Measurements from ENCODE around the gene CCHCR1. TPM values are rescaled to one million over a fixed set of nuclear protein-coding genes. Genes with fewer than 3 reads are reported as not detected.

The CCHCR1 gene
- total RNA-seq, 2 experiments from 2014 or later = 17.5 to 18.2 TPM

- no peak overlapping the region for H3K4me3 Mint-ChIP-seq
- no peaks in the 10 kb centered on the region for H3K9me3 ChIP-seq (ENCODE audit: control insufficient read depth in 1 of 2, insufficient read depth in 1 of 2, low read length in 2 of 2)
- no peak overlapping the region for H3K27ac ChIP-seq (ENCODE audit: low read depth in 1 of 2, low read length in 2 of 2)
- no peaks in the 10 kb centered on the region for H3K27me3 Mint-ChIP-seq
- no peaks in the 10 kb centered on the region for H3K4me1 Mint-ChIP-seq (ENCODE audit: low read depth)
- intact Hi-C loops (cut with DNase I, micrococcal nuclease) = no loop called here
- no peak for ATAC-seq (ENCODE audit: poor library complexity)
- POLR2A ChIA-PET = no interaction called here
- no peaks in the 10 kb centered on the region for H3K36me3 ChIP-seq (ENCODE audit: insufficient read depth, low read length)
- no peak for DNase-seq
- H3K4me1 ChIP-seq (ENCODE audit: insufficient read depth, low read length) = no peaks in the 10 kb centered on the region
- CTCF ChIA-PET = no interaction called here
- TF ChIP-seq CTCF (IDR thresholded peaks at IDR 0.05) = no peak
- H3K27ac Mint-ChIP-seq = no peak overlapping the region
- no peaks in the 10 kb centered on the region for H3K9me3 Mint-ChIP-seq
- H3K27me3 ChIP-seq (ENCODE audit: control insufficient read depth in 1 of 2, insufficient read depth in 2 of 2, low read length in 2 of 2) = no peaks in the 10 kb centered on the region
- H3K36me3 Mint-ChIP-seq (ENCODE audit: low read depth) = no peaks in the 10 kb centered on the region
- H3K4me3 ChIP-seq (ENCODE audit: low read length) = no peak overlapping the region
Observed at GRCh38 chr6:31121131-31121790, 36.3 kb downstream of the CCHCR1 start.

- no peak for DNase-seq
- Mint-ChIP-seq H3K4me1 (ENCODE audit: low read depth) (peaks cover 2% of the 10 kb centered on the region), H3K27ac (no peak within 1 kb of the TSS), H3K4me3 (no peak within 1 kb of the TSS), H3K36me3 (ENCODE audit: low read depth) (no peaks in the 10 kb centered on the region), H3K27me3 (peaks cover 2% of the 10 kb centered on the region), H3K9me3 (no peaks in the 10 kb centered on the region)
- Histone ChIP-seq H3K4me1 (ENCODE audit: insufficient read depth, low read length) (no peaks in the 10 kb centered on the region), H3K36me3 (ENCODE audit: insufficient read depth, low read length) (no peaks in the 10 kb centered on the region), H3K27ac (ENCODE audit: low read depth in 1 of 2, low read length in 2 of 2) (no peak within 1 kb of the TSS), H3K9me3 (ENCODE audit: control insufficient read depth in 1 of 2, insufficient read depth in 1 of 2, low read length in 2 of 2) (no peaks in the 10 kb centered on the region), H3K27me3 (ENCODE audit: control insufficient read depth in 1 of 2, insufficient read depth in 2 of 2, low read length in 2 of 2) (no peaks in the 10 kb centered on the region), H3K4me3 (ENCODE audit: low read length) (no peak within 1 kb of the TSS)
- no peak for ATAC-seq (ENCODE audit: poor library complexity)
- ChIA-PET CTCF (no interaction called here), POLR2A (no interaction called here)
- no peak for TF ChIP-seq CTCF (IDR thresholded peaks at IDR 0.05)
- intact Hi-C loops (cut with DNase I, micrococcal nuclease) = no loop called here
Observed at GRCh38 chr6:31120151-31120915, 37.3 kb downstream of the CCHCR1 start, which contains the start of gene CDSN. Gene CDSN (minus strand): TSS chr6:31120446. CDS start chr6:31120419, 27 bp downstream.

- Mint-ChIP-seq H3K9me3 (no peaks in the 10 kb centered on the region), H3K27ac (no peak overlapping the region), H3K36me3 (ENCODE audit: low read depth) (no peaks in the 10 kb centered on the region), H3K4me1 (ENCODE audit: low read depth) (peaks cover 11% of the 10 kb centered on the region), H3K4me3 (no peak overlapping the region), H3K27me3 (peaks cover 7% of the 10 kb centered on the region)
- ATAC-seq (ENCODE audit: poor library complexity) (no peak), DNase-seq (no peak)
- H3K27me3 ChIP-seq (ENCODE audit: control insufficient read depth in 1 of 2, insufficient read depth in 2 of 2, low read length in 2 of 2) = no peaks in the 10 kb centered on the region
- intact Hi-C loops (cut with DNase I, micrococcal nuclease) = loop anchor here in 1 of 2 experiments (10.0 kb wide), 1 partner anchor 183 kb away; the partner anchor contains the start of gene SFTA2
- no peaks in the 10 kb centered on the region for H3K36me3 ChIP-seq (ENCODE audit: insufficient read depth, low read length)
- CTCF ChIA-PET = interaction anchor here (0.6 kb wide), 1 partner anchor 602 kb away, joined by 3 read pairs; no protein-coding TSS in a partner anchor
- no peak for TF ChIP-seq CTCF (IDR thresholded peaks at IDR 0.05)
- H3K4me3 ChIP-seq (ENCODE audit: low read length) = no peak overlapping the region
- POLR2A ChIA-PET = no interaction called here
- no peak overlapping the region for H3K27ac ChIP-seq (ENCODE audit: low read depth in 1 of 2, low read length in 2 of 2)
- H3K9me3 ChIP-seq (ENCODE audit: control insufficient read depth in 1 of 2, insufficient read depth in 1 of 2, low read length in 2 of 2) = no peaks in the 10 kb centered on the region
- H3K4me1 ChIP-seq (ENCODE audit: insufficient read depth, low read length) = peaks cover 9% of the 10 kb centered on the region
Observed at GRCh38 chr6:31118178-31118577, 39.4 kb downstream of the CCHCR1 start.
